AG08396 (cell line): ENCODE data around the gene LRP1.

Experiments
- DNase-seq: peaks from one replicate; pipeline ENCODE4 v3.0.0; 2012; ENCODE audit warnings: low spot score, mixed read lengths

Gene LRP1

GRCh38 chr12:57094208-57095160, 33.8 kb upstream of the LRP1 start:
- DNase-seq = no peak

GRCh38 chr12:57095440-57095839, 32.8 kb upstream of the LRP1 start:
- no peak for DNase-seq

GRCh38 chr12:57096099-57096572, 32.1 kb upstream of the LRP1 start:
- DNase-seq = no peak

GRCh38 chr12:57096748-57097553, 31.3 kb upstream of the LRP1 start:
- no peak for DNase-seq

GRCh38 chr12:57097554-57097835, 30.8 kb upstream of the LRP1 start:
- DNase-seq = no peak

- DNase-seq = no peak
Measured at GRCh38 chr12:57098546-57098945, 29.7 kb upstream of the LRP1 start.

DNA sequence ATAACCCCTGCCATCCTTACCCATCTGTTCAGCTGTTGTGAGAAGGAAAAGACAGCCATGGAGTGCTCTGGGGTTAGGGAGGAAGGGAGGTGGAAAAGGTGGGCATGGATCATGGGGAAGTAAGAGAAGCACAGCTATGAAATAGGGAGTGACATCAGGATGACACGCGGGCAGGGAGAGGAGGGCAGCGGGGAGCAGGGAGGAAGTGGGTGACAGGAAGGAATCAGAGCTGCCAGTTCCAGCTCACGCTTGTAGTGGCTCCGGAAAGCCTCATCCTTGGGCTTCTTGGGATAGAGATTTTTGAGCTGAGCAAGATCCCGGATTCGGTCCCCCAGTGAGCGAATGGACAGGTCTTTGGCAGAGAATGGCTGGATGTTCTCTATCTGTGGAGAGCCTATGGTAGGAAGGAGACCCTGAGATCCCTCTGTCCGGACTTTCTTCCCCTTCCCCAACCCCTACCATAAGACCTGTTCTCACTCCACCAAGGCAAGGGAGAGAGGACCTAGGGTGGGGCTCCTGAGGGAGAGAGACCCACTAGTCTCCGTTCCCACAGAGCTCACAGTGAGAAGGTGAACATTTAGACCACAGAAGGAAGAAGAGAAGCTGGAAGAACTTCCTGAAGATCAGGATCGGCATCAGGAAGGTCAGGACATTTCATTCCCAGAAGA, 29.1 kb upstream of the LRP1 start:
- DNase-seq = no peak

DNA sequence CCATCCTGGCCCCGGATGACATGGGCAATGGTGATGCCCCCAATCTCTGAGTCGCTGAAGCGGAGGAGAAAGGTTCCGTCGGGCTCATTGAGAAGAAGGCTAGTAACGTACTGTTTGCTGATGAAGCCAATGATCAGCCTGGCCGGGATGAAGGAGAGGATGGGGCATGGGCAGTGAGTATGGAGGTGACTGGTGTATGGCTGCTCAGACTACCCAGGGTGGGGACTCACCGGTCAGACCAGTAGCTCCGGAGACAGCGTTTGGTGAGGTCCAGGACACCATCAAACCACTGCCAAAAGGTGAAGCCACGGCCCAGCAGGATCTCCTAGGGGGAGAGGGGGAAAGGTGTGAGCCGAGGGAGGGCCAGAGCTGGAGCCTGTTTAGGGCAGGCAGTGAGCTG, 28.5 kb upstream of the LRP1 start:
- no peak for DNase-seq

DNA sequence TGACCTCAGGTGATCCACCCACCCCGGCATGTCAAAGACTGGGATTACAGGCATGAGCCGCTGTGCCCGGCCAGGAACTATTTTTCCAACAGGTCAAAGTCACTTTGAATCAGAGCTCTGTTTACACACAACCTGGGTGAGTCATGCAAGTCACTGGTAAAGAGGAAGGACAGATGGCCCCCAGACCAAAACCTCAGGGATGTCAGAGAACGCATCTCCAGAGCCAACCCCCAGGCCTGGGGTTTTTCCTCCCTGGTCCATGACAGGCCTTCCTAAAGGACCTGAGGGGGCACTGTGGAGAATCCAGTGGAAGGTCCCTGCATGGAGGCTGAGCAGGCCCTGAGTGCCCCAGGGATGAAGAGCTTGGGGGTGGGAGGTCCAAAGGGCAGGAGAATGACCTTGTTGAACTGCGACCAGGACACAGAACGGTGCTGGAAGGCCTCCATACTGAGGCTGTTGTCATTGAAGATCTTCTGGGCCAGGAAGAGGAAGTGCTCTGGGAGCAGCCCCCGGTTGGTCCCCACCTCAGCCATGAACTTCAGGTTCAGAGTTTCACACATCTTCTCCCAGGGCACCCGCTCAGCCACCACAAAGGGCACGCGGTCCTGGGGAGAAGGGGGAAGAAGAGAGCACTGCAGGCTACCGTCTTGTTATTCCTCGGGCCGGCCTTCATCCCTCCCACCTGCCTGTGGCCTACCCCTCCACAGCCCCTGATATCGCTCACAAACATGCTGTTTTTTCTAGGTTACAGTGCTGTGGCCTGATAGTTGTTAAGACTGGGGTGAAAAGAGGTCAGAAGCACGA, 26.2 kb upstream of the LRP1 start:
- no peak for DNase-seq

GRCh38 chr12:57103856-57104255, 24.4 kb upstream of the LRP1 start:
- DNase-seq = no peak

- DNase-seq = no peak
Measured at GRCh38 chr12:57104292-57104910, 23.9 kb upstream of the LRP1 start.

- no peak for DNase-seq
Measured at GRCh38 chr12:57105011-57105753, 23.1 kb upstream of the LRP1 start.

- no peak for DNase-seq
Measured at GRCh38 chr12:57106021-57106708, 22.1 kb upstream of the LRP1 start.

DNA sequence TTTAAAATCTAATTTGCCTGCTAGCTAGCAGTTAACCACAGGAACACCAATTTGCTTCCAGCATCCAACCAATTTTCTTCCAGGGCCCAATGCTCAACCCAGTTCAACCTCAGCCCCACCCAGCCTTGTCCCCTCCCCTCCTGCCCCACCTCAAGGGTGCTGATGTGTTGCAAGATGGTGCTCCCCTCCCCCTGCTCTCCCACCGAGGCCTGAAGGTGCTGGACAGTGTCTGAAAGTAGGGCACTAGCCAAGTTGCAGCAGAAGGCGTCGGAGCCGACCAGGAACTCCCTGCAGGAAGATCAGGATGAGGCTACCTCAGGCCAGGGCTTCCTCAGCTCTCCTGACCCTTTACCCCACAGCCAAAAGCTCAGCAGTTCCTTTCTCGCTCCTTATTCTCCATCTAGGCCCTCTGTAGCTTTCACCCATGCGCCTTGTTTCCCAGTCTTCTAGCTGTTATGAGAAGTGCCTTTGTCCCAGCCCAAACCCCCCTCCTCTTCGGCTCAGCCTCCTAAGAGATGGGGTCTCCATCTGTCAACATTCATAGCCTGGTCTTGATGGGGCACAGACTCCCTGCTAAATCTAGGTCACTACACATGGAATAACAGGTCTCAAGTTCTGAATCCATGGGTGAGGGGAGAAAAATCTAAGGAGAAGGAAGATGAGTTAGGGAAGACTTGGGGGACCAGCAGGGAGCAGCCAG, 20.7 kb upstream of the LRP1 start:
- no peak for DNase-seq

DNA sequence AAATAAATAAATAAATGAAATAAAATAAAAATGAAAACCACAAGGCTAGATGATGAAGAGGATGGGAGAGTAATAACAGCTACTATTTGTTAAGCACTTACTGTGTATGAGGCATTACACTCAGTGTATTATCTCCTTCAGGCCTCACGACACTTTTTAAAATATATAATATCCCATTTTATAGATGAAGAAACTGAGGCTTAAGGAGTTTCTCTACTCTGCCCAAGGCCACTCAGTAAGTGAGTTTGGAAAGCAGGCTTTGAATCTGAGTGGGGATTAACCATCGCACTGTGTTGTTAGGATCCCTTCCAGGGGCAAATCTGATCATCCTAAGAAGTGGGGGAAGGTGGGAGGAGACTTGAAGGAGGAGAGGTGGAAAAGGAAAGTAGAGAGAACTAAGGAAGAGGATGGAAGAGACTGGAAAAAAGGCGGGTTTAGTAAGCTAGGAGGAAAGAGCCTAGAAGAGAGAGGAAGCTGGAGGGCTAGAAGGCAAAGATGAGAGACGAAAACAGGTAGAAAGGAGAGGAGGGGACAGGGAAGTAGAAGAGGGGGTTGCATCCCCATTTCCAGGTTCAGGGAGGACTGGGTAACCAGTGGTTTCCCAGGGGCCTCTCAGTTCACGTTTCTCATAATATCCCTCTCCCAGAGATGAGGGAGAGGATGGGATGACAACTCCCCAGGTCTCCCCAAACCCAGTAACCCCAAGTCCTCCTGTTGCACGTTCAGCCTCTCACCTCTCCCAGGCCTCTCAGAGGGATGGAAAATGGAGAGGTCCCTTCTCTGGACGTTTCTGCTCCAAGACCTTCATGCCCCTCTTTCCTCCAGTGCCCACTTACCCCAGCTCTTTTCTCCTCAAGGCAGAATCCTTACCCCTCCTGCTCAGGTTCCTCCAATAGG, 18.8 kb upstream of the LRP1 start:
- no peak for DNase-seq

GRCh38 chr12:57110104-57111030, 17.9 kb upstream of the LRP1 start:
- no peak for DNase-seq

GRCh38 chr12:57111031-57111734, 17.1 kb upstream of the LRP1 start, which contains the start of gene STAT6:
STAT6 (minus strand) TSS chr12:57111362; CDS start chr12:57108278, 3,084 bp downstream.
- no peak for DNase-seq
